Gastroesophageal sphincter (tissue), 3 donors: ENCODE data around the gene ZFHX2.
"Not testable (repeated sequence)": the region's sequence is repeated elsewhere in the genome, so short reads cannot be mapped to it uniquely, and the experiment has no call there.

ENCODE experiments used
- EP300 ChIP-seq: sonication (generic); formaldehyde crosslinking; IDR thresholded peaks from one replicate; pipeline ENCODE4 v1.6.1; 2017; ENCODE audit warnings: antibody characterized with exemption, mild to moderate bottlenecking
- POLR2A ChIP-seq, 2 donors: fragments of 450-650 bp; IDR thresholded peaks; one replicate each; pipeline ENCODE4 v1.6.1; 2017; ENCODE audit warnings: antibody characterized with exemption in 2 of 2, mild to moderate bottlenecking in 2 of 2, moderate library complexity in 1 of 2
- POLR2AphosphoS5 ChIP-seq: sonication (generic); formaldehyde crosslinking; IDR thresholded peaks from one replicate; pipeline ENCODE4 v1.6.1; 2017; ENCODE audit warnings: antibody characterized with exemption
- TF ChIP-seq, protein P1 (sequence below), 4 experiments: fragments of 200-600 bp in 2 of 4; fragments of 450-650 bp in 2 of 4; sonication (generic) in 1 of 4; IDR thresholded peaks; one replicate each; pipeline ENCODE4 v1.5.1; 2017 to 2019; ENCODE audit warnings: antibody characterized with exemption in 4 of 4, mild to moderate bottlenecking in 2 of 4, moderate library complexity in 2 of 4

DNA sequence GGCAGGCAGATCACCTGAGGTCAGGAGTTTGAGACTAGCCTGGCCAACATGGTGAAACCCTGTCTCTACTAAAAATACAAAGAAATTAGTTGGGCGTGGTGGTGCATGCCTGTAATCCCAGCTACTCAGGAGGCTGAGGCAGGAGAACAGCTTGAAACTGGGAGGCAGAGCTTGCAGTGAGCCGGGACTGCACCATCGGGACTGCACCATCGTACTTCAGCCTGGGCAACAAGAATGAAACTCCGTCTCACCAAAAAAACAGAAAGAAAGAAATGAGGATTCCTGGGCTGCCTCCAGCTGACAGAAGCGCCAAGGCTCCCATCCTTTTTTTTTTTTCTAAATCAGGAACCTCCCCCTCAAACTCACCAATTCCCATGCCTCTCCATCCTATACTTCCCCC lies 14.7 kb downstream of the ZFHX2 start:
- TF ChIP-seq, protein P1, sequence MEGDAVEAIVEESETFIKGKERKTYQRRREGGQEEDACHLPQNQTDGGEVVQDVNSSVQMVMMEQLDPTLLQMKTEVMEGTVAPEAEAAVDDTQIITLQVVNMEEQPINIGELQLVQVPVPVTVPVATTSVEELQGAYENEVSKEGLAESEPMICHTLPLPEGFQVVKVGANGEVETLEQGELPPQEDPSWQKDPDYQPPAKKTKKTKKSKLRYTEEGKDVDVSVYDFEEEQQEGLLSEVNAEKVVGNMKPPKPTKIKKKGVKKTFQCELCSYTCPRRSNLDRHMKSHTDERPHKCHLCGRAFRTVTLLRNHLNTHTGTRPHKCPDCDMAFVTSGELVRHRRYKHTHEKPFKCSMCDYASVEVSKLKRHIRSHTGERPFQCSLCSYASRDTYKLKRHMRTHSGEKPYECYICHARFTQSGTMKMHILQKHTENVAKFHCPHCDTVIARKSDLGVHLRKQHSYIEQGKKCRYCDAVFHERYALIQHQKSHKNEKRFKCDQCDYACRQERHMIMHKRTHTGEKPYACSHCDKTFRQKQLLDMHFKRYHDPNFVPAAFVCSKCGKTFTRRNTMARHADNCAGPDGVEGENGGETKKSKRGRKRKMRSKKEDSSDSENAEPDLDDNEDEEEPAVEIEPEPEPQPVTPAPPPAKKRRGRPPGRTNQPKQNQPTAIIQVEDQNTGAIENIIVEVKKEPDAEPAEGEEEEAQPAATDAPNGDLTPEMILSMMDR (IDR thresholded peaks at IDR 0.05), result not testable (repeated sequence)
- not testable (repeated sequence) for TF ChIP-seq POLR2A (IDR thresholded peaks at IDR 0.05); EP300; POLR2AphosphoS5
